C4-2B (cell line): Measurements from ENCODE around the gene TTC12.

Experiments used
- CTCF ChIP-seq: fragments of 450-650 bp; conservative IDR thresholded peaks from 2 replicates; pipeline ENCODE4 v1.5.1; 2017; ENCODE audit warnings: mild to moderate bottlenecking
- ZFX ChIP-seq: fragments of 450-650 bp; IDR thresholded peaks from 2 replicates; pipeline ENCODE4 v1.6.1; 2017

GRCh38 chr11:113313601-113314000 lies 782 bp upstream of the TTC12 start:
- TF ChIP-seq CTCF (no peak), ZFX (no peak)
